ENCODE results near the gene EPHA8. TPM values are rescaled to one million over a fixed set of nuclear protein-coding genes. Genes with fewer than 3 reads are reported as not detected.

Gene EPHA8
- total and polyA plus RNA-seq, 9 of the 15 experiments (the other 6 are each of a cell fraction or from before 2014, with no cell fraction given): not detected

DNA sequence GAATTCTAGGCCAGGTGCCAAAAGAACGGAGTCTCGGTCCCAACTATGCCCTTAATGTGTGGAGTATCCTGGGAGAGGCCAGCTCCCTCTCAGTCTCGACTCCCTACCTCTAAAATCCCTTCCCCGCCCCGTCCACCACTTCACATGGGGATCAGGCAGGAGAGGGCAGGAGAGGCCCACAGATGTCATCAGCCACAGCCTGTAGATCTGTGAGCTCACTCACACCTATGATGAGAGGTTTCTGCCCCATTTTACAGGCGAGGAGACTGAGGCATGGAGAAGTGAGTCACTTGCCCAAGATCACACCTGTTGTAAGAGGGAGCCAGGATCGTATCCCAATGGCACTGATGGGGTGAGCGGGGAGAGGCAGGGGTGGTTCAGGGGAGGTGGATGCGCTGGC is 20.4 kb upstream of the EPHA8 start:
- Histone ChIP-seq H2AFZ (ENCODE audit: low read depth, low read length) (no peak overlapping the region), H3K27me3 (ENCODE audit: control insufficient read depth in 2 of 2, insufficient read depth in 2 of 2, low read length in 2 of 2) (peaks cover 29 to 75% of the 10 kb centered on the region in 2 experiments; a peak in 4 of 5 replicates), H3K4me1 (replicated peaks in 1 of 2; ENCODE audit: control insufficient read depth in 2 of 2, insufficient read depth in 2 of 2, low read length in 2 of 2) (peaks cover under 1 to 4% of the 10 kb centered on the region in 2 experiments; a peak in 2 of 5 replicates), H3K9ac (ENCODE audit: insufficient read depth in 1 of 2, low read depth in 2 of 2, low read length in 2 of 2) (no peak overlapping the region), H3K9me3 (replicated peaks; ENCODE audit: control insufficient read depth, insufficient read depth, low read depth, low read length) (no peaks in the 10 kb centered on the region), H3K79me2 (ENCODE audit: control insufficient read depth, insufficient read depth, low read length) (no peaks in the 10 kb centered on the region), H3K36me3 (ENCODE audit: control insufficient read depth, insufficient read depth, low read length) (no peaks in the 10 kb centered on the region), H3K4me2 (ENCODE audit: insufficient read depth, low read length) (no peak overlapping the region), H4K20me1 (replicated peaks; ENCODE audit: control insufficient read depth, insufficient read depth, low read length) (peaks cover 10% of the 10 kb centered on the region; the same call in 1 of the 2 replicates), H3K4me3 (no peak overlapping the region), H3K27ac (ENCODE audit: extremely low read depth, low read depth, low read length) (no peak overlapping the region), H3K9me1 (ENCODE audit: control insufficient read depth, insufficient read depth, low read length) (no peaks in the 10 kb centered on the region)
- ATAC-seq: peak; percentile 37; the same call in 1 of the 3 replicates
- ChIA-PET CTCF (ENCODE audit: low intra/inter-chr PET ratio) (no interaction called here), POLR2A (interaction anchor here (0.6 kb wide), 2 partner anchors 9 to 20 kb away, joined by 3 read pairs; no protein-coding TSS in a partner anchor)
- WGBS (ENCODE audit: insufficient coverage, low coverage, missing lambda C conversion rate): 8% methylated on average over 9 of the region's 9 CpGs
- no TSS peak for BruUV-seq (replicated peaks)
- no peak for DNase-seq (ENCODE audit: extremely low read depth in 1 of 4, low spot score in 3 of 4)
- in situ Hi-C loops (cut with MboI): no loop called here
- intact Hi-C loops (cut with micrococcal nuclease): no loop called here
- FAIRE-seq: no peak
- no peak for TF ChIP-seq ZBTB26 (CRISPR knock-in tag; IDR thresholded peaks at IDR 0.05)
- TF ChIP-seq POLR2AphosphoS2 (IDR thresholded peaks at IDR 0.05; ENCODE audit: low read length): no peak
- TF ChIP-seq SAFB2 (IDR thresholded peaks at IDR 0.05; ENCODE audit: borderline replicate concordance, low read depth, low read length, severe bottlenecking): no peak
- no peak for TF ChIP-seq ZBTB5 (IDR thresholded peaks at IDR 0.05)
- TF ChIP-seq RAD21 (CRISPR knock-in tag; conservative IDR thresholded peaks at IDR 0.05 in 1 of 2, IDR thresholded peaks at IDR 0.05 in 1 of 2): peak in 1 of 2 experiments; percentile 42; a peak in 2 of 4 replicates
- TF ChIP-seq RBM25 (IDR thresholded peaks at IDR 0.05; ENCODE audit: low read depth, low read length, severe bottlenecking): peak; percentile 83
- no peak for TF ChIP-seq MAFF (IDR thresholded peaks at IDR 0.05; ENCODE audit: low read length)
- TF ChIP-seq ZNF3 (CRISPR knock-in tag; IDR thresholded peaks at IDR 0.05): no peak
- TF ChIP-seq FOXJ3 (CRISPR knock-in tag; IDR thresholded peaks at IDR 0.05): no peak
- TF ChIP-seq MYC (IDR thresholded peaks at IDR 0.05; ENCODE audit: low read depth, low read length): no peak
- TF ChIP-seq MYC (CRISPR knock-in tag; IDR thresholded peaks at IDR 0.05; ENCODE audit: borderline replicate concordance, low read depth): no peak
- TF ChIP-seq ZNF134 (CRISPR knock-in tag; conservative IDR thresholded peaks at IDR 0.05): no peak
- TF ChIP-seq ZNF124 (CRISPR knock-in tag; IDR thresholded peaks at IDR 0.05): no peak
- TF ChIP-seq, protein P1, sequence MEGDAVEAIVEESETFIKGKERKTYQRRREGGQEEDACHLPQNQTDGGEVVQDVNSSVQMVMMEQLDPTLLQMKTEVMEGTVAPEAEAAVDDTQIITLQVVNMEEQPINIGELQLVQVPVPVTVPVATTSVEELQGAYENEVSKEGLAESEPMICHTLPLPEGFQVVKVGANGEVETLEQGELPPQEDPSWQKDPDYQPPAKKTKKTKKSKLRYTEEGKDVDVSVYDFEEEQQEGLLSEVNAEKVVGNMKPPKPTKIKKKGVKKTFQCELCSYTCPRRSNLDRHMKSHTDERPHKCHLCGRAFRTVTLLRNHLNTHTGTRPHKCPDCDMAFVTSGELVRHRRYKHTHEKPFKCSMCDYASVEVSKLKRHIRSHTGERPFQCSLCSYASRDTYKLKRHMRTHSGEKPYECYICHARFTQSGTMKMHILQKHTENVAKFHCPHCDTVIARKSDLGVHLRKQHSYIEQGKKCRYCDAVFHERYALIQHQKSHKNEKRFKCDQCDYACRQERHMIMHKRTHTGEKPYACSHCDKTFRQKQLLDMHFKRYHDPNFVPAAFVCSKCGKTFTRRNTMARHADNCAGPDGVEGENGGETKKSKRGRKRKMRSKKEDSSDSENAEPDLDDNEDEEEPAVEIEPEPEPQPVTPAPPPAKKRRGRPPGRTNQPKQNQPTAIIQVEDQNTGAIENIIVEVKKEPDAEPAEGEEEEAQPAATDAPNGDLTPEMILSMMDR (IDR thresholded peaks at IDR 0.05 in 2 of 3, conservative IDR thresholded peaks at IDR 0.05 in 1 of 3; ENCODE audit: insufficient read depth in 2 of 3, low read depth in 1 of 3, low read length in 3 of 3): peak in 2 of 3 experiments; percentile 4 to 22; a peak in 2 of 6 replicates
- peak; percentile 35; the same call in 1 of the 2 replicates for TF ChIP-seq BCOR (IDR thresholded peaks at IDR 0.05)
- TF ChIP-seq CREB1 (IDR thresholded peaks at IDR 0.05): no peak
- TF ChIP-seq CREB1 (CRISPR knock-in tag; IDR thresholded peaks at IDR 0.05): no peak
- no peak for TF ChIP-seq NFRKB (IDR thresholded peaks at IDR 0.05; ENCODE audit: low read depth)
- no peak for TF ChIP-seq ZNF785 (CRISPR knock-in tag; IDR thresholded peaks at IDR 0.05)
- TF ChIP-seq, protein P2, sequence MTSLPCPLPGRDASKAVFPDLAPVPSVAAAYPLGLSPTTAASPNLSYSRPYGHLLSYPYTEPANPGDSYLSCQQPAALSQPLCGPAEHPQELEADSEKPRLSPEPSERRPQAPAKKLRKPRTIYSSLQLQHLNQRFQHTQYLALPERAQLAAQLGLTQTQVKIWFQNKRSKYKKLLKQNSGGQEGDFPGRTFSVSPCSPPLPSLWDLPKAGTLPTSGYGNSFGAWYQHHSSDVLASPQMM (CRISPR knock-in tag; IDR thresholded peaks at IDR 0.05): no peak

Measured in K562 (cell line).